Activated CD4-positive, alpha-beta memory T cell treated with anti-CD3 and anti-CD28 coated beads for 36 hours (primary cell): ENCODE measurements around the gene PTPRQ. TPM values are rescaled to one million over a fixed set of nuclear protein-coding genes. Genes with fewer than 3 reads are reported as not detected.

Experiments used
- CTCF ChIA-PET: fragments of 350-600 bp; sonication (Branson Sonifier 250); formaldehyde crosslinking; loops from one replicate; lab custom pipeline; 2021; ENCODE audit warnings: antibody characterized with exemption, inconsistent platforms; lab: Charles Lee
- POLR2A ChIA-PET: fragments of 350-600 bp; sonication (Branson Sonifier 250); formaldehyde crosslinking; loops from one replicate; lab custom pipeline; 2021; ENCODE audit warnings: antibody characterized with exemption; lab: Charles Lee
- DNase-seq: peaks from one replicate; pipeline ENCODE4 v3.0.0-alpha.2; 2020
- H3K27ac Mint-ChIP-seq: one replicate; pipeline ENCODE4 v1.8.0; 2021; ENCODE audit warnings: mixed read lengths
- H3K27me3 Mint-ChIP-seq: one replicate; pipeline ENCODE4 v1.8.0; 2021; ENCODE audit warnings: mixed read lengths
- H3K36me3 Mint-ChIP-seq: one replicate; pipeline ENCODE4 v1.8.0; 2021; ENCODE audit warnings: mixed read lengths
- H3K4me1 Mint-ChIP-seq: one replicate; pipeline ENCODE4 v1.8.0; 2021; ENCODE audit warnings: low read depth, mixed read lengths
- H3K4me3 Mint-ChIP-seq: one replicate; pipeline ENCODE4 v1.8.0; 2021; ENCODE audit warnings: mild to moderate bottlenecking, mixed read lengths
- H3K9me3 Mint-ChIP-seq: one replicate; pipeline ENCODE4 v1.8.0; 2021; ENCODE audit warnings: mixed read lengths
- intact Hi-C: fragments of 100-400 bp; cut with micrococcal nuclease; formaldehyde crosslinking; loops from one replicate; pipeline ENCODE4 v1.15.1; 2023
- total RNA-seq, 2 experiments: library from RNA; stranded (reverse); gene quantifications; one replicate each; pipeline ENCODE4 v1.2.3, GENCODE V29; 2021

The PTPRQ gene
- total RNA-seq, 2 experiments from 2014 or later = not detected

- Mint-ChIP-seq H3K27me3 (no peaks in the 10 kb centered on the region), H3K36me3 (no peaks in the 10 kb centered on the region), H3K27ac (no peak overlapping the region), H3K9me3 (peaks cover 10% of the 10 kb centered on the region), H3K4me3 (no peak overlapping the region), H3K4me1 (no peaks in the 10 kb centered on the region)
- POLR2A ChIA-PET = no interaction called here
- no peak for DNase-seq
- intact Hi-C loops = no loop called here
- CTCF ChIA-PET = no interaction called here
These were observed 145.0 kb downstream of the PTPRQ start for GRCh38 chr12:80589077-80589476.

GRCh38 chr12:80590085-80590484, 146.1 kb downstream of the PTPRQ start:
- Mint-ChIP-seq H3K9me3 (peaks cover 9% of the 10 kb centered on the region), H3K27me3 (no peaks in the 10 kb centered on the region), H3K4me3 (no peak overlapping the region), H3K27ac (no peak overlapping the region), H3K4me1 (no peaks in the 10 kb centered on the region), H3K36me3 (no peaks in the 10 kb centered on the region)
- intact Hi-C loops = no loop called here
- ChIA-PET CTCF (no interaction called here), POLR2A (no interaction called here)
- DNase-seq = no peak

GRCh38 chr12:80593766-80594165, 149.7 kb downstream of the PTPRQ start:
- ChIA-PET CTCF (no interaction called here), POLR2A (no interaction called here)
- no peaks in the 10 kb centered on the region for H3K4me1 Mint-ChIP-seq
- no peak overlapping the region for H3K4me3 Mint-ChIP-seq
- no peaks in the 10 kb centered on the region for H3K27me3 Mint-ChIP-seq
- no peak overlapping the region for H3K27ac Mint-ChIP-seq
- intact Hi-C loops = no loop called here
- no peaks in the 10 kb centered on the region for H3K36me3 Mint-ChIP-seq
- peaks cover 2% of the 10 kb centered on the region for H3K9me3 Mint-ChIP-seq
- DNase-seq = no peak

GRCh38 chr12:80596509-80596908, 152.5 kb downstream of the PTPRQ start:
- POLR2A ChIA-PET = no interaction called here

GRCh38 chr12:80598004-80598606, 154.1 kb downstream of the PTPRQ start:
- no peak for DNase-seq
- Mint-ChIP-seq H3K27me3 (no peaks in the 10 kb centered on the region), H3K4me1 (no peaks in the 10 kb centered on the region), H3K9me3 (peaks cover 3% of the 10 kb centered on the region), H3K4me3 (no peak overlapping the region), H3K36me3 (no peaks in the 10 kb centered on the region), H3K27ac (no peak overlapping the region)
- ChIA-PET CTCF (no interaction called here), POLR2A (no interaction called here)
- intact Hi-C loops = no loop called here

More at GRCh38 chr12:80596509-80596908, 152.5 kb downstream of the PTPRQ start:
- CTCF ChIA-PET = no interaction called here
- no peaks in the 10 kb centered on the region for H3K4me1 Mint-ChIP-seq
- H3K4me3 Mint-ChIP-seq = no peak overlapping the region
- no peak for DNase-seq
- no peaks in the 10 kb centered on the region for H3K27me3 Mint-ChIP-seq
- intact Hi-C loops = no loop called here
- no peak overlapping the region for H3K27ac Mint-ChIP-seq
- no peaks in the 10 kb centered on the region for H3K36me3 Mint-ChIP-seq
- peaks cover 3% of the 10 kb centered on the region for H3K9me3 Mint-ChIP-seq

GRCh38 chr12:80602455-80602854, 158.4 kb downstream of the PTPRQ start:
- ChIA-PET CTCF (interaction anchor here (0.6 kb wide), 1 partner anchor 8 kb away, joined by 3 read pairs; no protein-coding TSS in a partner anchor), POLR2A (no interaction called here)
- Mint-ChIP-seq H3K4me3 (no peak overlapping the region), H3K27ac (no peak overlapping the region), H3K27me3 (no peaks in the 10 kb centered on the region), H3K4me1 (no peaks in the 10 kb centered on the region), H3K36me3 (no peaks in the 10 kb centered on the region), H3K9me3 (peaks cover 3% of the 10 kb centered on the region)
- no peak for DNase-seq
- intact Hi-C loops = no loop called here

- Mint-ChIP-seq H3K4me3 (no peak overlapping the region), H3K27ac (no peak overlapping the region), H3K27me3 (no peaks in the 10 kb centered on the region), H3K9me3 (peaks cover 3% of the 10 kb centered on the region), H3K4me1 (no peaks in the 10 kb centered on the region), H3K36me3 (no peaks in the 10 kb centered on the region)
- CTCF ChIA-PET = no interaction called here
- intact Hi-C loops = no loop called here
- DNase-seq = no peak
- POLR2A ChIA-PET = no interaction called here
These were observed 163.5 kb downstream of the PTPRQ start for GRCh38 chr12:80607361-80608135.

GRCh38 chr12:80617733-80618132, 173.7 kb downstream of the PTPRQ start:
- Mint-ChIP-seq H3K9me3 (peaks cover 4% of the 10 kb centered on the region), H3K27ac (no peak overlapping the region), H3K4me1 (no peaks in the 10 kb centered on the region), H3K4me3 (no peak overlapping the region), H3K27me3 (no peaks in the 10 kb centered on the region), H3K36me3 (no peaks in the 10 kb centered on the region)
- ChIA-PET POLR2A (no interaction called here), CTCF (no interaction called here)
- no peak for DNase-seq
- intact Hi-C loops = no loop called here

- no peak overlapping the region for H3K4me3 Mint-ChIP-seq
- CTCF ChIA-PET = no interaction called here
- no peak overlapping the region for H3K27ac Mint-ChIP-seq
- intact Hi-C loops = no loop called here
- no peaks in the 10 kb centered on the region for H3K4me1 Mint-ChIP-seq
- peaks cover 8% of the 10 kb centered on the region for H3K9me3 Mint-ChIP-seq
- no peak for DNase-seq
- H3K27me3 Mint-ChIP-seq = no peaks in the 10 kb centered on the region
- no peaks in the 10 kb centered on the region for H3K36me3 Mint-ChIP-seq
- POLR2A ChIA-PET = no interaction called here
These were observed 176.2 kb downstream of the PTPRQ start for GRCh38 chr12:80620281-80620680.

- intact Hi-C loops = no loop called here
- Mint-ChIP-seq H3K36me3 (no peaks in the 10 kb centered on the region), H3K9me3 (peaks cover 10% of the 10 kb centered on the region), H3K4me1 (no peaks in the 10 kb centered on the region), H3K27ac (no peak overlapping the region), H3K4me3 (no peak overlapping the region), H3K27me3 (no peaks in the 10 kb centered on the region)
- CTCF ChIA-PET = no interaction called here
- DNase-seq = no peak
- POLR2A ChIA-PET = no interaction called here
These were observed 178.2 kb downstream of the PTPRQ start for GRCh38 chr12:80622271-80622670.

GRCh38 chr12:80625051-80625450, 181.0 kb downstream of the PTPRQ start:
- intact Hi-C loops = no loop called here
- ChIA-PET CTCF (no interaction called here), POLR2A (no interaction called here)
- H3K4me3 Mint-ChIP-seq = no peak overlapping the region
- H3K27me3 Mint-ChIP-seq = no peaks in the 10 kb centered on the region
- H3K27ac Mint-ChIP-seq = no peak overlapping the region
- peaks cover 8% of the 10 kb centered on the region for H3K9me3 Mint-ChIP-seq
- H3K4me1 Mint-ChIP-seq = no peaks in the 10 kb centered on the region
- no peak for DNase-seq
- H3K36me3 Mint-ChIP-seq = no peaks in the 10 kb centered on the region

- POLR2A ChIA-PET = no interaction called here
- intact Hi-C loops = no loop called here
- CTCF ChIA-PET = no interaction called here
These were observed 181.9 kb downstream of the PTPRQ start for GRCh38 chr12:80625901-80626300.

GRCh38 chr12:80627782-80628181, 183.7 kb downstream of the PTPRQ start:
- Mint-ChIP-seq H3K27ac (no peak overlapping the region), H3K9me3 (peaks cover 8% of the 10 kb centered on the region), H3K36me3 (no peaks in the 10 kb centered on the region), H3K27me3 (no peaks in the 10 kb centered on the region), H3K4me1 (no peaks in the 10 kb centered on the region), H3K4me3 (no peak overlapping the region)
- DNase-seq = no peak
- ChIA-PET CTCF (no interaction called here), POLR2A (no interaction called here)
- intact Hi-C loops = no loop called here

More at GRCh38 chr12:80625901-80626300, 181.9 kb downstream of the PTPRQ start:
- Mint-ChIP-seq H3K36me3 (no peaks in the 10 kb centered on the region), H3K4me3 (no peak overlapping the region), H3K27ac (no peak overlapping the region), H3K9me3 (peaks cover 8% of the 10 kb centered on the region), H3K27me3 (no peaks in the 10 kb centered on the region), H3K4me1 (no peaks in the 10 kb centered on the region)
- DNase-seq = no peak
